DMS 273 treated with DMSO at 0.1 percent for 48 hours (cell line): ENCODE data around the gene RPL4.
"Not testable (repeated sequence)": the region's sequence is repeated elsewhere in the genome, so short reads cannot be mapped to it uniquely, and the experiment has no call there.

ENCODE experiments used
- DNase-seq: peaks from one replicate; lab custom pipeline; 2025; lab: John Stamatoyannopoulos, UW

The RPL4 gene

GRCh38 chr15:66504563-66505429 is at the start of gene RPL4, which contains the start of gene ZWILCH:
Gene RPL4, minus strand, starts transcription at chr15:66504855. Its CDS starts 65 bp downstream, at chr15:66504790.
Gene ZWILCH, plus strand, starts transcription at chr15:66505326. Its CDS starts 13 bp downstream, at chr15:66505339.
- peak; percentile 70 for DNase-seq

DNA sequence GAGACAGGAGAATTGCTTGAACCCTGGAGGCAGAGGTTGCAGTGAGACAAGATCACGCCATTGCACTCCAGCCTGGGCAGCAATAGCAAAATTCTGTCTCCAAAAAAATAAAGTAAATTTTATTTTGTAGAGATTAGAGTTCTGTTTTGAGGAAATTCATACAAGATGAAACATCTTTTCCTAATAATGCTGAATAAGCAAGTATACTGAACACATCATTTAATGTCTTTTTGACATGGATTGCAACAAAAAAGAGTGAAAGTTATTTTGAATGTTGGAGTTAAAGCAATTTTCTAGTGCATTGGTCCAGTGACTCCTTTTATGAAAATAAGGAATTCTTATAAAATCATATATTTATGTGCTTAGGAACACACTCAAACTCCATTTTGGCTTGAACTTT is 40.6 kb upstream of the RPL4 start:
- DNase-seq, result no peak

- no peak for DNase-seq
Observed at GRCh38 chr15:66542896-66543295, 38.2 kb upstream of the RPL4 start.

- DNase-seq, result no peak
Observed at GRCh38 chr15:66535056-66535455, 30.4 kb upstream of the RPL4 start.

DNA sequence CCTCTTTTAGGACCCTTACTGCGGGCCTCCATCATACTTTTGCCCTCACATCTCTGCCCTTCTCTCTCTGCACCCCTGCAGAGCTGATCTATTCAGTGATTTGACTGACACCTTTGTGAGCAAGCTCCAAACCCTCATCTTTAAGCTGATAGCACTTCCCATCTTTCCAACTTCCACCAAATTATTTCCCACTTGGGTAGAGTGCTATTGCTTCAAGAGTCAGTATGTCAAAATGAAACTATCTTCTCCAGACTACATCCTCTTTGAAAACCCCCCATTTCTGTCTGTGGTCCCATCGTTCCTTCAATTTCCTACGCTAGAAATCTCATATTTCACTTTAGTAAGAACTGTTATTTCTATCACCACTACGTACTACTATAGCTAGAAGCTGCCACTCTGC is 20.2 kb upstream of the RPL4 start:
- DNase-seq, result no peak

DNA sequence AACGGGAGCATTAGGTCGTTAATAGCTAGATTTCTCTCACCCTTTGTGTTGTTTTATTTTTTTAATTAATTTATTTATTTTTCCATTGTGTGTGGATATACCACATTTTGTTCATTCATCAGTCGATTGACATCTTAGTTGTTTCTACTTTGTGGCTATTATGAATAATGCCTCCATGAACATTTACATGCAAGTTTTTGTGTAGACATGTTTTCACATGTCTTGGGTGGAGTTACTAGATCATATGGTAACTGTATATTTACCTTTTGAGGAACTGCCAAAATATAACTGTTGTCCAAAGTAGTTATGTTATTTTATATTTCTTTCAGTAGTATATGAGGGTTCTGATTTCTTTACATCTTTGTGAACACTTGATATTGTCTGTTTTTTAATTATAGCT is 19.3 kb upstream of the RPL4 start:
- no peak for DNase-seq

DNA sequence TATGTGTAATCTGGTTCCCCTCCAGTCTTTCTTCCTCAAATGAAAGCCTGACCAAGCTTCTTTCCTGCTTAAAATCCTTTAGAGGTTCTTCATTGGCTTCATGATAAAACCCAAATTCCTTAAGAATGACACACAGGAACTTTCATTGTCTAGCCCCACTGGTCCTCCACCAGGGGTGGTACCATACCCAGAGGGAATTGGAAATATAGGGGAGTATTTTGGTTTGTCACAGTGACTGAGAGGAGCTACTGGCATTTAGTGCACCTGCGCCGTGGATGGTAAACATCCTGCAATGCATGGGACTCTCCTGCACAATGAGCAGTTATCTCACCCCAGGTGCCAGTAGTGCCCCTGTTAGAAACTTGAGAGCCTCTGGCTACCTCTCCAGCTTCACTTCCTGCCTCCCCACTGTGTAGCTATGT is 11.3 kb upstream of the RPL4 start:
- no peak for DNase-seq

DNA sequence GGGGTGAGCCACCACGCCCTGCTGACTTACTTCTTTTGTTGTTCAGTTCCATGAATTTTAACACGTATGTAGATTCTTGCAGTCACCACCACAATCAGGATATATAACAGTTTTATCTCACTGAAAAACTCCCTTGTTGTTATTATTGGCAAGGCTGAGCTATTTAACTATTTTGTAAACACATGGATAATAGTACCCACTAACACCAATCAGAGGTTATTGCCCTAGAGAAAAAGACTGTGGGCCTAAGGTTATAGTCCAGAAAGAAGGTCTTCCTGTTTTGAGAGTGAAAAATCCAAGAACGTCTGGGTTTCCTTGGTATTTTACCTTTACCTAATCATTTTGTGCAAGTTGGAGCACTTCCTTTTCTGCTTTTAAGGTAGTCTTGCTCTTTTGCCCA is 9.9 kb upstream of the RPL4 start:
- no peak for DNase-seq

- DNase-seq, result no peak
Observed at GRCh38 chr15:66508293-66508883, 3.7 kb upstream of the RPL4 start.

- DNase-seq, result no peak
Observed at GRCh38 chr15:66505818-66506217, 1.2 kb upstream of the RPL4 start.

GRCh38 chr15:66505430-66505811 is 766 bp upstream of the RPL4 start:
- no peak for DNase-seq

GRCh38 chr15:66503780-66504562 is 684 bp downstream of the RPL4 start:
- no peak for DNase-seq

GRCh38 chr15:66503041-66503648 is 1.5 kb downstream of the RPL4 start:
- not testable (repeated sequence) for DNase-seq

DNA sequence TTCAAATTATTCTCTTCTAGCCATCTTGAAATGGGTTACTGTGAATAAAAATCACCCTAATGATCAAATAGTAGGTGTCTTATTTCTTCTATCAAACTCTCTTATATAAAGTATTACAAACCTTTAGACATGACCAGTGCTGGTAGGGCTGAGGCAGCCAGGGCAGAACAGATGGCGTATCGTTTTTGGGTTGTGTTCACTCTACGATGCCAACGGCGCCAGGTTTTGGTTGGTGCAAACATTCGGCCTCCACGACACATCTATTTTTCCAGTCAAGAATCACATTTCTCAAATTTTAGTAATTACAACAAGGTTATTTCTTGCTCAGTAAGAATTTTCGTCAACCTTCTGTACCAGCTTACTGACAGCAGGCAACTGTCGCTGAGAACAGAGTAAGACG is 2.2 kb downstream of the RPL4 start:
- no peak for DNase-seq

DNA sequence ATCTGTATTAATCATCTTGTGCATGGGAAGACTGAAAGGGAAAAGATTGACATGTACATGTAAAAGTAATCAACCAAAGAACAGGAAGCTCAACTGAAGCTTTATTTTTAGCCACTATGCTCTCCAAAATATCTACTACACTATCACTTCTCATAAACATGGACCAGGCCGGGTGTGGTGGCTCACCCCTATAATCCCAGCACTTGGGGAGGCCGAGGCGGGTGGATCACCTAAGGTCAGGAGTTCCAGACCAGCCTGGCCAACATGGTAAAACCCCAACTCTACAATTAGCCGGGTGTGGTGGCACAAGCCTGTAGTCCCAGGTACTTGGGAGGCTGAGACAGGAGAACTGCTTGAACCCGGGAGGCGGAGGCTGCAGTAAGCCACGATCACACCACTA is 4.3 kb downstream of the RPL4 start:
- not testable (repeated sequence) for DNase-seq

DNA sequence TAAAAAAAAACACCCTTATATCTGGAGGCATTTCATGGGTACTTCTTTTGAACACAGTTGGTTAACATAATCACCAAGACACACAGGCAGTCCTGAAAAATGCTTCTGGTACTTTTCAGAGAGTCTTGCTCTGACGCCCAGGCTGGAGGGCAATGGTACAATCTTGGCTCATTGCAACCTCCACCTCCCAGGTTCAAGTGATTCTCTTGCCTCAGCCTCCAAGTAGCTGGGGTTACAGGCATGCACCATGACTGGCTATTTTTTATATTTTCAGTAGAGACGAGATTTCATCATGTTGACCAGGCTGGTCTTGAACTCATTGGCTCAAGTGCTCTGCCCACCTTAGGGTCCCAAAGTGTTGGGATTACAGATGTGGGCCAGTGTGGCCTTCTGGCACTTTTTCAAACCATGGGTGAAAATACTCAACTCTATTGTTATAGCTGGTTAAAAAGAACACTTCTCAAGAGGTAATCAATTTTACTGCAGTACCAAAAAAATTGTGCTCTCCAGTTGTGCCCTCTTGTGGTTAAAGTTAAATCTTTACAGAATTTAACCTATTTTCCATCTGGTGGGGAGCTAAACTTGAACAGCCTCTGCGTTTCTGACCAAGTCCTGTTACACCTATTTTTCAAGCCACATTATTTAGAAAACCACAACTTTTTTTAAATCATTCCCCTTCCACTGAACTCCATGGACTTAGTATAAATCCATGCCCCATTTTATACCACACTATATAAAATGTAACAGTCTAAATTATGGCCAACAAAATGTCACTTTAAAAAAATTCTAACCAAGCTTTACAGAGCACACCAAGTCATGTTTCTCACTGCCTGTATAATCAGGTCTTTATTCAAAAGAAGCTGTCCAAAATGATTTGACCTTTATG is 5.9 kb downstream of the RPL4 start:
- peak; percentile 24 for DNase-seq

DNA sequence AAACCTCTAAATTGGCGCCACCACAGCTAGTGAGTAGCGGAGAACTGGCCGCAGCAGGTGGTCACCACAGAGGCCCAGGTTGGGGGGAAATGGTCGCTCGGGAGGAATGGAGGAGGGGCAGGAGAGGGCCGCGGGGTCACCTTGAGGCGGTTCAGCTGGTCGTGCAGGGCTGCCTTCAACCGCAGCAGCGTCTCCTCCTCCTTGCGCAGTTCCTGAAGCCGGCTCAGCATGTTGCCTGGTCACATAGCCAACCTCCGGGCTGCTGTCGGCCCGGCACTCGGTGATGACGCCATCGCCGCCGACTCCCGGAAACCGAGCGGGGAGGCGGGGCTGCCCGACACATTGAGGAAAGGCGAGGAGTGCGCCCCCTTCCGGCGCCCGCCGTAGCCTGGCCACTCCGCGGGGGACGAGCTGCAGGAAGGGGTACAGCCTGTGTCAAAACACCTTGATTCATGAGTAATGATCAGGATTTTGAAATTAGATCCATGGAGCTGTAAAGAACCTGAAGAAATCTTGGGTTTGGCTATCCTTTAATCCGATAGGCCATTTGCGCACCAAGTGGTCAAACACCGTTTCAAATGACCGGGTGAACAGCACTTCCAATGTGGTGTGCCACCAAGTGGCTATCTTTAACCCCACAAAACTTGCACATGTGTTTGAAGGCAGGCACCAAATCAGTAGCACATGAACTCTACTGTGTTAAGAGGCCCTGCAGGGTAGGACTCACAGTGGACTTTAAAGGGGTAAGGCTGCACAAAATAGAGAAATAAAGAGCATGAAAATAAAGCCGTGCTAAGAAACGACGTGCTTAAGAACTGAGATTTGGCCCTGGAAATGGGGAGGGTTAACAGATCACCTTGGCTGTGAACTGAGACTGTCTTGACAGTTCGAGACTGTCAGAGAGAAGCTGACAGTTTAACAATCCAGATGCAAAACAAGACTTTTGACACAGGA is 6.9 kb downstream of the RPL4 start, which contains the start of gene SNAPC5:
SNAPC5 (minus strand) TSS at position 261 of the 954 bp plus-strand sequence; CDS start at position 230, 31 bp downstream.
- DNase-seq, result peak; percentile 78

DNA sequence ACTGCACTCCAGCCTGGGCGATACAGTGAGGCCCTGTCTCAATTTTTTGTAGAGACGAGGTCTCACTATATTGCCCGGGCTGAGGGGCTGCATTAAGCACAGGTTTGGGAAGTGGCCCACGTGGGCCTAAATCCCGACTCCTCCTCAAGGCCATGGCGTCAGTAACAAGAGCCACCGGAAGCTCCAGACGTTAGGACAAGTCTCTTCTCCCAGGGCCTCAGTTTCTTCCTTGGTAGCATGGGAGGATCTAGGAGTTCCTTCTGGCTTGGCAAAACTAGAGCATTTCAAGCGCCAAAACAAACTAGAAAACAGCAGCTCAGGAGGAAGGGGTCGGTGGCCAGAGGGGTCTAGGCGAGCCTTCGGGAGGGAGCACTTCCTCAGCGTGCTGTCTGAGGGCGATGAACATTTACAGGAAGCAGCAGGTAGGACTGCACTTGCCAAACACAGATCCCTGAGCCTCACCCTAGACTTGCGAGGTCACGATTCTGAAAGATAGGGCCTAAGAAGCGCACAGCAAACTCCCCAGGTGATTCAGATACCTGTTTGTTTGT is 7.6 kb downstream of the RPL4 start:
- DNase-seq, result no peak

GRCh38 chr15:66494262-66494661 is 10.4 kb downstream of the RPL4 start:
- no peak for DNase-seq

- DNase-seq, result no peak
Observed at GRCh38 chr15:66491846-66492245, 12.8 kb downstream of the RPL4 start.
